ENCODE measurements around the gene TLE4. TPM values are rescaled to one million over a fixed set of nuclear protein-coding genes. Genes with fewer than 3 reads are reported as not detected.
A peak's percentile ranks its signal among the peaks of the same experiment; 100 is the strongest.

Gene TLE4
- total and polyA plus RNA-seq, 2 experiments from 2014 or later = 45.8 to 72.9 TPM

- H3K27ac ChIP-seq (ENCODE audit: low read depth) = no peak overlapping the region; the same call in 1 of the 2 replicates
- Mint-ChIP-seq H3K9me3 (no peaks in the 10 kb centered on the region), H3K27ac (peak overlapping the region; percentile 45), H3K4me1 (peaks cover 47% of the 10 kb centered on the region), H3K4me3 (no peak overlapping the region), H3K36me3 (ENCODE audit: low read depth) (peaks cover 12% of the 10 kb centered on the region; the same call in 2 of the 3 replicates), H3K27me3 (ENCODE audit: insufficient read depth, low read depth, poor library complexity) (peaks cover 4% of the 10 kb centered on the region)
- no peaks in the 10 kb centered on the region for H4K20me1 ChIP-seq (replicated peaks; ENCODE audit: insufficient read depth)
- H3K4me2 ChIP-seq = no peak overlapping the region
- no peak for ATAC-seq
- H3K4me1 ChIP-seq (ENCODE audit: insufficient read depth) = peaks cover 29% of the 10 kb centered on the region
- no peaks in the 10 kb centered on the region for H3F3A ChIP-seq (replicated peaks; ENCODE audit: low read depth)
- no peaks in the 10 kb centered on the region for H3K36me3 ChIP-seq (ENCODE audit: insufficient read depth)
- H3K79me2 ChIP-seq (replicated peaks; ENCODE audit: insufficient read depth) = 0 out of 2 replicates have a peak, but pooled peaks cover 13% of the 10 kb centered on the region
- no peak overlapping the region for H3K4me3 ChIP-seq
- no peak for DNase-seq (ENCODE audit: low spot score)
- no peak overlapping the region for H2AFZ ChIP-seq
- H3K9me2 ChIP-seq (ENCODE audit: insufficient read depth) = no peaks in the 10 kb centered on the region
- TF ChIP-seq JUNB (IDR thresholded peaks at IDR 0.05; ENCODE audit: unreplicated experiment) (no peak), EZH2phosphoT487 (IDR thresholded peaks at IDR 0.05; ENCODE audit: unreplicated experiment) (no peak), ZNF331 (CRISPR knock-in tag; IDR thresholded peaks at IDR 0.05; ENCODE audit: low read depth) (no peak), ZNF114 (CRISPR knock-in tag; IDR thresholded peaks at IDR 0.05) (no peak), CTCF (conservative IDR thresholded peaks at IDR 0.05; ENCODE audit: low read depth in 2 of 2) (no peak), ZNF462 (CRISPR knock-in tag; IDR thresholded peaks at IDR 0.05) (no peak), EZH2 (IDR thresholded peaks at IDR 0.05; ENCODE audit: low read depth, unreplicated experiment) (no peak), POLR2AphosphoS5 (IDR thresholded peaks at IDR 0.05; ENCODE audit: low read depth) (no peak), CREB1 (CRISPR knock-in tag; IDR thresholded peaks at IDR 0.05; ENCODE audit: low read depth) (no peak), STAT1 (IDR thresholded peaks at IDR 0.05; ENCODE audit: unreplicated experiment) (no peak), NANOG (IDR thresholded peaks at IDR 0.05; ENCODE audit: borderline replicate concordance) (no peak), REST (IDR thresholded peaks at IDR 0.05; ENCODE audit: unreplicated experiment) (no peak)
- TF ChIP-seq, protein P1, sequence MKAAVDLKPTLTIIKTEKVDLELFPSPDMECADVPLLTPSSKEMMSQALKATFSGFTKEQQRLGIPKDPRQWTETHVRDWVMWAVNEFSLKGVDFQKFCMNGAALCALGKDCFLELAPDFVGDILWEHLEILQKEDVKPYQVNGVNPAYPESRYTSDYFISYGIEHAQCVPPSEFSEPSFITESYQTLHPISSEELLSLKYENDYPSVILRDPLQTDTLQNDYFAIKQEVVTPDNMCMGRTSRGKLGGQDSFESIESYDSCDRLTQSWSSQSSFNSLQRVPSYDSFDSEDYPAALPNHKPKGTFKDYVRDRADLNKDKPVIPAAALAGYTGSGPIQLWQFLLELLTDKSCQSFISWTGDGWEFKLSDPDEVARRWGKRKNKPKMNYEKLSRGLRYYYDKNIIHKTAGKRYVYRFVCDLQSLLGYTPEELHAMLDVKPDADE (IDR thresholded peaks at IDR 0.05) = no peak
- no peaks in the 10 kb centered on the region for H3K27me3 ChIP-seq (ENCODE audit: insufficient read depth)
Measured at GRCh38 chr9:79674052-79674777, 102.5 kb downstream of the TLE4 start.

Data from GM23338 (cell line).